Activated T-cell treated with anti-CD3 and anti-CD28 coated beads, Interleukin-2, amount 50 U/mL, for 24 hours (primary cell): ENCODE results near the gene NEDD8.

ENCODE experiments used
- DNase-seq: peaks from one replicate; pipeline ENCODE4 v3.0.0-alpha.2; 2020
- H3K27ac Mint-ChIP-seq: 2 replicates; pipeline ENCODE4 v1.8.0; 2020; ENCODE audit warnings: mild to moderate bottlenecking, mixed read lengths
- H3K27me3 Mint-ChIP-seq: 2 replicates; pipeline ENCODE4 v1.8.0; 2020; ENCODE audit warnings: mixed read lengths
- H3K36me3 Mint-ChIP-seq: 2 replicates; pipeline ENCODE4 v1.8.0; 2020; ENCODE audit warnings: low read depth, mixed read lengths
- H3K4me1 Mint-ChIP-seq: 2 replicates; pipeline ENCODE4 v1.8.0; 2020; ENCODE audit warnings: low read depth, mixed read lengths
- H3K4me3 Mint-ChIP-seq: 2 replicates; pipeline ENCODE4 v1.8.0; 2020; ENCODE audit warnings: mild to moderate bottlenecking, moderate library complexity, mixed read lengths
- H3K9me3 Mint-ChIP-seq: 2 replicates; pipeline ENCODE4 v1.8.0; 2020; ENCODE audit warnings: mixed read lengths

NEDD8 gene

GRCh38 chr14:24181371-24182077 lies 50.6 kb downstream of the NEDD8 start:
- H3K36me3 Mint-ChIP-seq: peaks cover 98% of the 10 kb centered on the region

DNA sequence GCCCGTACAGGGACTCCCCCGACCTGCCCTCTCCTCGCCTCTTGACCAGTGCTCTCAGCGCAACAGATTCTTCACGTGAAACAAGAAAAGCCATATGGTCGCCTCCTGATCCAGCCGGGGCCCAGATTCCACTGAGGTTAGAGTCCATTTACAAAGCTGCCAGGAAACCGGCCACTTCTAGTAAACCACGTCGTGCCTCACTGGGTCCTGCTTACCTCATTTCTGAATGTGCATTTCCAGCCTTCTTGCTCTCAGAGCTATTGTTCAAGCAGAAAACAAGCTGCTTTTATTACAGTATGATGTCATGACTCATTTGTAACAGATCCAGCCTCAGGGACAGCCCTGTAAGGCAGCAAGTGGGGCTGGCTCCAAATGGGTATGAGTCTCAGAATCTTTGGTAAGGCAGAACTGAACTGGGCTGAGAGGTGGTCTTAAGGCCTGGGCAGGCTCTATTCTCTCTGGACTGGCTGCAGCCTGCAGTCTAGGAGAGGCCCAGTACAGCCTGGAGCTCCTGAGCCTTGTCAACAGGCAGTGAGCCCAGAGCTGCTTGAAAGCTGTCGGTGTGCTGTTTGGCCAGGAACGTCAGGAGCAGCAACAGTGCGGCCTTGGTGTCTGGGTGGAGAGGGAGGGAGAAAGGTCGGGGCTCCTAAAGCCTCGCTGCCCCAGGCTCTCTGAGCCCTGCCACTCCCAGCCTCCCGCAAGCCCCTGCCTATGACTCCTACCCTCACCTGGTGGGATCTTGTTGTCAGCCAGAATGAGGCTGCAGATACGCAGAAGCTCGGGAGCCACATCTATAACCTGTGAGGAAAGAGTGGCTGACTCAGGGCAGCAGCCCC lies 52.0 kb downstream of the NEDD8 start:
- Mint-ChIP-seq H3K9me3 (no peaks in the 10 kb centered on the region), H3K4me1 (peaks cover 4% of the 10 kb centered on the region), H3K36me3 (peaks cover 92% of the 10 kb centered on the region), H3K27me3 (no peaks in the 10 kb centered on the region), H3K27ac (peak overlapping the region; percentile 76), H3K4me3 (no peak overlapping the region)
- no peak for DNase-seq

More at GRCh38 chr14:24181371-24182077, 50.6 kb downstream of the NEDD8 start:
- Mint-ChIP-seq H3K27me3 (no peaks in the 10 kb centered on the region), H3K4me1 (peaks cover 12% of the 10 kb centered on the region), H3K4me3 (no peak overlapping the region), H3K9me3 (no peaks in the 10 kb centered on the region), H3K27ac (peak overlapping the region; percentile 53)
- no peak for DNase-seq

DNA sequence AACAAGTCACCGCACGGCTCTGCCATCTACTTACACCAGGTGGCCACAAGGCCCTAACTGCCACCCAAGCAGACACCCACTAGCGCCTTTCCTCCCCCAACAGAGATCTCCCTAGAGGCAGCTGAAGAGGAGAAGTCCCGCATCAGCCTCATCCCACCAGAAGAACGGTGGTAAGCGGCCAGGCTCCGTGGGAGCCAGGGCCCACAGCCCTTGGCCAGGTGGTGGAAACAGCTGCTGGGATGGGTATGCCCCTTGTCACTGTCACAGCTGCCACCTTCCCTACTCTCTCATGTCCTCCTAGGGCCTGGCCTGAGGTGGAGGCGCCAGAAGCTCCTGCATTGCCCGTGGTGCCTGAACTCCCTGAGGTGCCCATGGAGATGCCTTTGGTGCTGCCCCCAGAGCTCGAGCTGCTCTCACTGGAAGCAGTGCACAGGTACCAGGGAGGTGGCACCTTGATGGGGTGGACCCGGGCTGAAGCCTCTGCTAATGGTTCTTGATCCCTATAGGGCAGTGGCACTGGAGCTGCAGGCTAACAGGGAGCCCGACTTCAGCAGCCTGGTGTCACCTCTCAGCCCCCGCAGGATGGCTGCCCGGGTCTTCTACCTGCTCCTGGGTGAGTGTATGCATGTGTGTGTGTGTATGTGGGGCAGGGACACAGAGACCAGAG lies 52.7 kb downstream of the NEDD8 start:
- H3K27ac Mint-ChIP-seq: peak overlapping the region; percentile 76
- H3K36me3 Mint-ChIP-seq: peaks cover 91% of the 10 kb centered on the region
- no peak overlapping the region for H3K4me3 Mint-ChIP-seq
- DNase-seq: peak; percentile 32
- H3K4me1 Mint-ChIP-seq: peaks cover 3% of the 10 kb centered on the region
- no peaks in the 10 kb centered on the region for H3K27me3 Mint-ChIP-seq
- no peaks in the 10 kb centered on the region for H3K9me3 Mint-ChIP-seq

DNA sequence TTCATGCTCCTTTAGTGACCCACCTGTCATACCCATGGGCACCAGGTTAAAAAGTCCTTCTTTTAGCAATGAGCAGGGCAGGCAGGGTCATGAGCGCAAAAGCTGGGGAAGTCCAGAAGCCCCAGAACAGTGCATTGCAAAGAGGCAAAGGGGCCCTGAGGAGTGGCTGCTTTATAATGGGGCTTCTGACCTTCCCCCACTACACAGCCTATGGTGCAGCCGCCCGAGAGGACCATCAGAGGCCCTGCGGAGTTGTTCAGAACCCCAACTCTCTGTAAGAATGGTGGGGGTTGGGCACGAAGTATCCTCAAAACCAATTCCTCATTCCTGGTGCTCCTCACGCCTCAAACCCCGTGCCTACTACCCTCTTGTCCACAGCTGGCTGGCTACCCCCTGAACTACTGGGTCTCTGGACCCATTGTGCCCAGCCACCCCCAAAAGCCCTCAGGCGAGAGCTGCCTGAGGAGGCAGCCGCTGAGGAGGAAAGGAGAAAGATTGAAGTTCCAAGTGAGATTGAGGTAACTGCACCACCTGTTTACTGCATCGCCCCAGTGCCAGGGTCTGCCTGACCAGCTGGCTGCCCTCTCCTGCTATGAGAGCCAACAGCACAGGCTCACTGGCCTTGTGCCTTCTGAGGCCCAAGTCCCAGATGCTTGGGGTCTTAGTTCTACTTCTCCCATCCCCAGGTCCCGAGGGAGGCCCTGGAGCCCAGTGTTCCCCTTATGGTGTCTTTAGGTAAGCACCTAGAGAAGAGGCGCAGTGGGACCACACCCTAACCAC lies 53.6 kb downstream of the NEDD8 start:
- Mint-ChIP-seq H3K36me3 (peaks cover 84% of the 10 kb centered on the region), H3K27me3 (no peaks in the 10 kb centered on the region), H3K9me3 (no peaks in the 10 kb centered on the region), H3K4me3 (no peak overlapping the region), H3K4me1 (peaks cover 3% of the 10 kb centered on the region), H3K27ac (peak overlapping the region; percentile 76)
- peak; percentile 33 for DNase-seq

DNA sequence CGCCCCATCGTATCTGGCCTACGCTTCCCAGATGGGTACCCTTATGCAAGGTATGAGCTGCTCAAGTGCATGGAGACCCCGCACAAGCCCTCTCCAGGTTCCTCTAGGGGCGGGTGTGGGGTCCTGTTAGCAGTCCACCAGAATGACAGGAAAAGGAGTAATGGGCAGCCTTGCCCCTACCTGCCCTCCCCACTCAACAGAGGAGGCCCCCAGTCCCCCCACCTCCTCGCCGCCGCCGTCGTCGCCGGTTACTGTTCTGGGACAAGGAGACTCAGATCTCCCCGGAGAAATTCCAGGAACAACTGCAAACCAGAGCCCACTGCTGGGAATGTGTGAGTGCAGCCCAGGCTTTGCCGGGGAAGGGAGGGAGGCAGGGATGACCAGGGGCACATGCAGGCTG lies 54.3 kb downstream of the NEDD8 start:
- peak; percentile 35 for DNase-seq
- no peaks in the 10 kb centered on the region for H3K27me3 Mint-ChIP-seq
- peaks cover 84% of the 10 kb centered on the region for H3K36me3 Mint-ChIP-seq
- no peak overlapping the region for H3K4me3 Mint-ChIP-seq
- no peak overlapping the region for H3K27ac Mint-ChIP-seq
- H3K4me1 Mint-ChIP-seq: peaks cover 3% of the 10 kb centered on the region
- H3K9me3 Mint-ChIP-seq: no peaks in the 10 kb centered on the region

DNA sequence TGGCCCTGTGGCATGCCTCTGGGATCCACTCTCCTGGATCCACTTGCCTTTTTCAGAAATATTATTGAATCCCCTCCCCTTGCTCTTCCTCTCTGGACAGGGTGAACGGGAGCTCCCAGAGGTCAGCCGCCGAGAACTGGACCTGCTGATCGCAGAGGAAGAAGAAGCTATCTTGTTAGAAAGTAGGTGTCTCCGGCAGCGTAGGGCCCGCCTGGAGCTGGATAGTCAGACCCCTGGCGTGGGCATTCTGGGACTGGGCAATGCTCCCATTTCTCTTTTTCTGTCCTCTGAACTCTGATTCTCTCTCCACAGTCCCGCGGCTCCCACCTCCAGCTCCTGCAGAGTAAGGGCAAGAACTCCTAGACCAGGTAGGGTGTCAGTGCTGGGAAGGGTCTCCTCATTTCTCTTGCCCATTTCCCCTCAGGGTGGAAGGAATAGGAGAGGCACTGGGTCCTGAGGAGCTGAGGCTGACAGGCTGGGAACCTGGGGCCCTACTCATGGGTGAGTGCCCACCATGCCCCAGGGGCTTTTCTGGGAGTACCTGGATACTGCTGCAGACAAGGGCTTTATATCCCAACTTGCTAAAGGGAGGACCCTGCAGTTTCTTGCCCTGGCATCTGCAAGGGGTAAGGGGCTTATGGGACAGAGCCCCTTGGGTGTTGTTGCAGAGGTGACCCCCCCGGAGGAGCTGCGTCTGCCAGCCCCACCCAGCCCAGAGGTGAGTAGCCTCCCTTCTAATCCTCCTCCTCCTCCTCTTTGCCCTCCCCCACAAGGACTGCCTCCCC lies 54.9 kb downstream of the NEDD8 start:
- H3K27me3 Mint-ChIP-seq: no peaks in the 10 kb centered on the region
- H3K27ac Mint-ChIP-seq: peak overlapping the region; percentile 35
- H3K4me3 Mint-ChIP-seq: no peak overlapping the region
- peaks cover 3% of the 10 kb centered on the region for H3K4me1 Mint-ChIP-seq
- H3K9me3 Mint-ChIP-seq: no peaks in the 10 kb centered on the region
- peaks cover 83% of the 10 kb centered on the region for H3K36me3 Mint-ChIP-seq
- DNase-seq: no peak

GRCh38 chr14:24176599-24176998 lies 55.6 kb downstream of the NEDD8 start:
- Mint-ChIP-seq H3K9me3 (no peaks in the 10 kb centered on the region), H3K27ac (peak overlapping the region; percentile 35), H3K4me1 (peaks cover 7% of the 10 kb centered on the region), H3K4me3 (no peak overlapping the region), H3K27me3 (no peaks in the 10 kb centered on the region), H3K36me3 (peaks cover 81% of the 10 kb centered on the region)
- DNase-seq: no peak

DNA sequence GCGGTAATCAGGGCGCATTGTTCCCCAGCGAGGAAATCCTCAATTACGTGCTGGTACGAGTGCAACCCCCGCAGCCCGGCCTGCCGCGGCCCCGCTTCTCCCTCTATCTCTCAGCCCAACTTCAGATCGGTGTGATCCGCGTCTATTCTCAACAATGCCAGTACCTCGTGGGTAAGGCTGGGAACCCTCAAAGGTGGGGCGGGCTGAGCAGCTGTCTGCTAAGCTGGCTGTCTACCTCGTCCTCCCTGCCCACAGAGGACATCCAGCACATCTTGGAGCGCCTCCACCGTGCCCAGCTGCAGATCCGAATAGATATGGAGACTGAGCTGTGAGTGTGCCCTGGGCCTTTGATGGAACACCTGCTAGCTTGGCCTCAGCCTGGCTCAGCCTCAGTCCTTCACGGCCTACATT lies 59.3 kb downstream of the NEDD8 start:
- Mint-ChIP-seq H3K27ac (peak overlapping the region; percentile 42), H3K4me3 (peak overlapping the region; percentile 38), H3K27me3 (no peaks in the 10 kb centered on the region)

GRCh38 chr14:24172261-24172860 lies 59.8 kb downstream of the NEDD8 start:
- Mint-ChIP-seq H3K4me3 (peak overlapping the region; percentile 55), H3K4me1 (peaks cover 22% of the 10 kb centered on the region), H3K36me3 (peaks cover 71% of the 10 kb centered on the region), H3K27ac (peak overlapping the region; percentile 44), H3K9me3 (no peaks in the 10 kb centered on the region), H3K27me3 (no peaks in the 10 kb centered on the region)
- no peak for DNase-seq

More for the DNA sequence above, 59.3 kb downstream of the NEDD8 start:
- Mint-ChIP-seq H3K9me3 (no peaks in the 10 kb centered on the region), H3K4me1 (peaks cover 19% of the 10 kb centered on the region), H3K36me3 (peaks cover 71% of the 10 kb centered on the region)
- peak; percentile 41 for DNase-seq

DNA sequence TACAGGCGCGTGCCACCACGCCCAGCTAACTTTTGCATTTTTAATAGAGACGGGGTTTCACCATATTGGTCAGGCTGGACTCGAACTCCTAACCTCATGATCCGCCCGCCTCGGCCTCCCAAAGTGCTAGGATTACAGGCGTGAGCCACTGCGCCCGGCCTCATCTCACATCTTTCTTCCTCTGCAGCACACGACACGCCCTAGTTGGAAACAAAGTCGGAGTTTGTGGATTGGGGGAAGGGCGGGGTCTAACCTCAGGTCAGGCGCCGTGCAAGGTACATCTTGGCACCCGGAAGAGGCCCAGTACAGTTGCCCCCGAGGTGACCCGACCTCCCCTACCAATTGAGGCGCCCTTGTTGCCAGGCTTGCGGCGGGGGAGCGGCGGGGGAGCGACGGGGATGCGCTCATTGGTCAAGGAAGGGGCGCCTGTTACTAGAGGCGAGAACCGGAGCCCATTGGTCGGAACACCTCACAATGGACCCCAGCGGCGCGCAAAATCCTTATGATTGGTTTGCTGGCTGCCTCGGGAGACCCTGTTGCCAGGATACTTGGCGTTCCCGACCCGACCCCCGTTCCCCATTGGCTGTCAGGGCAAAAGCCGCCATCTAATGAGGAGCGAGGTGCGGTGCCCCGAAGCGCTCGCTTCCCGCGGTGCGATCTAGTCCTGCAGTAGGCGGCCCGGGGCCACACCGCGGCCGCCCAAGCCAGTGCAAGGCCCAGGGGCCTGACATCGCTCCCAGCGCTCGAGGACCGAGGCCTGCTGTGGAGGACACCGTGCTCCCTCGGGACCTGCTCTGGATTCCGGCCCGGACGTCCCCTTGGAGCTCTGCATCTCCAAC lies 60.5 kb downstream of the NEDD8 start, which contains the start of gene REC8:
Gene REC8, plus strand, starts transcription at position 659 of the 839 bp plus-strand sequence. CDS start 473 bp downstream, outside the sequence.
- Mint-ChIP-seq H3K9me3 (no peaks in the 10 kb centered on the region), H3K36me3 (peaks cover 72% of the 10 kb centered on the region), H3K27me3 (no peaks in the 10 kb centered on the region), H3K4me3 (peak within 1 kb of the TSS; percentile 69), H3K27ac (peak within 1 kb of the TSS; percentile 86), H3K4me1 (peaks cover 26% of the 10 kb centered on the region)
- peak; percentile 81 for DNase-seq

- DNase-seq: no peak
- Mint-ChIP-seq H3K4me3 (no peak overlapping the region), H3K27ac (peak overlapping the region; percentile 76), H3K4me1 (peaks cover 56% of the 10 kb centered on the region), H3K36me3 (peaks cover 87% of the 10 kb centered on the region), H3K9me3 (no peaks in the 10 kb centered on the region), H3K27me3 (no peaks in the 10 kb centered on the region)
These were observed 64.6 kb downstream of the NEDD8 start for GRCh38 chr14:24167469-24168114.
